Panc1 (cell line): ENCODE data around the gene ERRFI1.

Experiments
- POLR2AphosphoS5 ChIP-seq: IDR thresholded peaks from 2 replicates; pipeline ENCODE4 v1.6.1; 2012; ENCODE audit warnings: mild to moderate bottlenecking, low read depth, low read length, moderate library complexity
- TF ChIP-seq, protein P1 (sequence below): fragments of 450-650 bp; IDR thresholded peaks from 2 replicates; pipeline ENCODE4 v1.5.1; 2017; ENCODE audit warnings: mild to moderate bottlenecking

DNA sequence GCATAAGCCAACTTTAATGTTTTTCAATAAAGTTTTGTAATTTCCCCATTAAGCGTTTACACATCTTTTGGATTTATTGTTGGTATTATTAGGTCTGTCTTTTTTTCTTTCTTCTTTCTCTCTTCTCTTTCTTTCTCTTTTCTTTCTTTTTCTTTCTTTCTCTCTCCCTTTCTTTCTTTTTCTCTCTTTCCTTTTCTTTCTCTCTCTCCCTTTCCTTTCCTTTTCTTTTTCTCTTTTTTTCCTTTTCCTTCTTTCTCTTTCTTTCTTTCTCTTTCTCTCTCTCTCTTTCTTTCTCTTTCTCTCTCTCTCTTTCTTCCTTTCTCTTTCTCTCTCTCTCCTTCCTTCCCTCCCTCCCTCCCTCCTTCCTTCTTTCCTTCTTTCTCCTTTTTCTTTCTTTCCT is 31.3 kb downstream of the ERRFI1 start:
- TF ChIP-seq, protein P1, sequence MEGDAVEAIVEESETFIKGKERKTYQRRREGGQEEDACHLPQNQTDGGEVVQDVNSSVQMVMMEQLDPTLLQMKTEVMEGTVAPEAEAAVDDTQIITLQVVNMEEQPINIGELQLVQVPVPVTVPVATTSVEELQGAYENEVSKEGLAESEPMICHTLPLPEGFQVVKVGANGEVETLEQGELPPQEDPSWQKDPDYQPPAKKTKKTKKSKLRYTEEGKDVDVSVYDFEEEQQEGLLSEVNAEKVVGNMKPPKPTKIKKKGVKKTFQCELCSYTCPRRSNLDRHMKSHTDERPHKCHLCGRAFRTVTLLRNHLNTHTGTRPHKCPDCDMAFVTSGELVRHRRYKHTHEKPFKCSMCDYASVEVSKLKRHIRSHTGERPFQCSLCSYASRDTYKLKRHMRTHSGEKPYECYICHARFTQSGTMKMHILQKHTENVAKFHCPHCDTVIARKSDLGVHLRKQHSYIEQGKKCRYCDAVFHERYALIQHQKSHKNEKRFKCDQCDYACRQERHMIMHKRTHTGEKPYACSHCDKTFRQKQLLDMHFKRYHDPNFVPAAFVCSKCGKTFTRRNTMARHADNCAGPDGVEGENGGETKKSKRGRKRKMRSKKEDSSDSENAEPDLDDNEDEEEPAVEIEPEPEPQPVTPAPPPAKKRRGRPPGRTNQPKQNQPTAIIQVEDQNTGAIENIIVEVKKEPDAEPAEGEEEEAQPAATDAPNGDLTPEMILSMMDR = no peak
- TF ChIP-seq POLR2AphosphoS5 = no peak
